Gastroesophageal sphincter (tissue), 3 donors: Measurements from ENCODE around the gene UTY.

Source experiments
- POLR2A ChIP-seq, 2 donors: fragments of 450-650 bp; IDR thresholded peaks; one replicate each; pipeline ENCODE4 v1.6.1; 2017; ENCODE audit warnings: antibody characterized with exemption in 2 of 2, mild to moderate bottlenecking in 2 of 2, moderate library complexity in 1 of 2
- TF ChIP-seq, protein P1 (sequence below), 4 experiments: fragments of 200-600 bp in 2 of 4; fragments of 450-650 bp in 2 of 4; sonication (generic) in 1 of 4; IDR thresholded peaks; one replicate each; pipeline ENCODE4 v1.5.1; 2017 to 2019; ENCODE audit warnings: antibody characterized with exemption in 4 of 4, mild to moderate bottlenecking in 2 of 4, moderate library complexity in 2 of 4

- TF ChIP-seq, protein P1, sequence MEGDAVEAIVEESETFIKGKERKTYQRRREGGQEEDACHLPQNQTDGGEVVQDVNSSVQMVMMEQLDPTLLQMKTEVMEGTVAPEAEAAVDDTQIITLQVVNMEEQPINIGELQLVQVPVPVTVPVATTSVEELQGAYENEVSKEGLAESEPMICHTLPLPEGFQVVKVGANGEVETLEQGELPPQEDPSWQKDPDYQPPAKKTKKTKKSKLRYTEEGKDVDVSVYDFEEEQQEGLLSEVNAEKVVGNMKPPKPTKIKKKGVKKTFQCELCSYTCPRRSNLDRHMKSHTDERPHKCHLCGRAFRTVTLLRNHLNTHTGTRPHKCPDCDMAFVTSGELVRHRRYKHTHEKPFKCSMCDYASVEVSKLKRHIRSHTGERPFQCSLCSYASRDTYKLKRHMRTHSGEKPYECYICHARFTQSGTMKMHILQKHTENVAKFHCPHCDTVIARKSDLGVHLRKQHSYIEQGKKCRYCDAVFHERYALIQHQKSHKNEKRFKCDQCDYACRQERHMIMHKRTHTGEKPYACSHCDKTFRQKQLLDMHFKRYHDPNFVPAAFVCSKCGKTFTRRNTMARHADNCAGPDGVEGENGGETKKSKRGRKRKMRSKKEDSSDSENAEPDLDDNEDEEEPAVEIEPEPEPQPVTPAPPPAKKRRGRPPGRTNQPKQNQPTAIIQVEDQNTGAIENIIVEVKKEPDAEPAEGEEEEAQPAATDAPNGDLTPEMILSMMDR (IDR thresholded peaks at IDR 0.05) = no peak
- TF ChIP-seq POLR2A (IDR thresholded peaks at IDR 0.05) = no peak
Measured at GRCh38 chrY:13233118-13233517, 246.7 kb downstream of the UTY start.
